GM12891 (cell line): Measurements from ENCODE around the gene HOMER1.

Source experiments
- DNase-seq: peaks from one replicate; pipeline ENCODE4 v3.0.0; 2011; ENCODE audit warnings: low spot score; ENCODE audit not compliant: insufficient read length
- FAIRE-seq: peaks from 2 replicates; lab custom pipeline; 2011; peaks lifted over from hg19 to GRCh38; lab: Jason Lieb, UNC
- PAX5 ChIP-seq: IDR thresholded peaks from 2 replicates; pipeline ENCODE4 v1.6.1; 2011; ENCODE audit warnings: low read length, moderate library complexity, mild to moderate bottlenecking; ENCODE audit not compliant: insufficient read depth, severe bottlenecking
- POLR2A ChIP-seq: IDR thresholded peaks from 2 replicates; pipeline ENCODE4 v1.6.1; 2011; ENCODE audit warnings: low read depth, low read length, control low read depth
- POLR2AphosphoS5 ChIP-seq: IDR thresholded peaks from 2 replicates; pipeline ENCODE4 v1.6.1; 2011; ENCODE audit warnings: low read depth, low read length, control low read depth
- POU2F2 ChIP-seq: IDR thresholded peaks from 2 replicates; pipeline ENCODE4 v1.6.1; 2011; ENCODE audit warnings: low read depth, mild to moderate bottlenecking, control low read depth, low read length, moderate library complexity
- SPI1 ChIP-seq: IDR thresholded peaks from 2 replicates; pipeline ENCODE4 v1.6.1; 2011; ENCODE audit warnings: low read depth, low read length, control low read depth
- TAF1 ChIP-seq: IDR thresholded peaks from 2 replicates; pipeline ENCODE4 v1.6.1; 2011; ENCODE audit warnings: low read depth, low read length, control low read depth

Gene HOMER1

DNA sequence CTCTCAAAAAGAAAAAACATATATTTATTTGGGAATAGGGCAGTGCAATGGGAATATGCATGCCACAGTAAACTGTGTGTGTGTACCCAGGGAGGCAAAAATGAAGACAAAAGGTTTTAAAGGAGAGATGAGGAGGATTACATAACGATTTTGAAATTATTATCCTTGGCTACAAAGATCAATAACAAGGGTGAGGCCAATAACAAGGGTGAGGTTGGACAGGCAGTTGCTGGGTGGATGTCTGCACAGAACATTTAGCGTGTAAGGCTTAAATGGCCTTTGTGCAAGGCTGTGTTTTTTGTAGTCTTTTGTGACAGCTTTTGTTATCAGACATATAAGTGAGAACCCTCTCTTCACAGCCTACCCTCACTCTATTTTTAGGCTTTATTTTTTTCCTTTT, 164.1 kb downstream of the HOMER1 start:
- FAIRE-seq (no peak), DNase-seq (no peak)
- TF ChIP-seq POU2F2: no peak
- TF ChIP-seq POLR2A: no peak
- TF ChIP-seq TAF1: no peak
- no peak for TF ChIP-seq SPI1
- no peak for TF ChIP-seq PAX5
- no peak for TF ChIP-seq POLR2AphosphoS5

GRCh38 chr5:79349047-79349446, 164.9 kb downstream of the HOMER1 start:
- DNase-seq: no peak
- TF ChIP-seq TAF1: no peak
- no peak for TF ChIP-seq SPI1
- no peak for TF ChIP-seq POLR2A
- TF ChIP-seq POLR2AphosphoS5: no peak
- no peak for TF ChIP-seq PAX5
- no peak for TF ChIP-seq POU2F2
- no peak for FAIRE-seq

DNA sequence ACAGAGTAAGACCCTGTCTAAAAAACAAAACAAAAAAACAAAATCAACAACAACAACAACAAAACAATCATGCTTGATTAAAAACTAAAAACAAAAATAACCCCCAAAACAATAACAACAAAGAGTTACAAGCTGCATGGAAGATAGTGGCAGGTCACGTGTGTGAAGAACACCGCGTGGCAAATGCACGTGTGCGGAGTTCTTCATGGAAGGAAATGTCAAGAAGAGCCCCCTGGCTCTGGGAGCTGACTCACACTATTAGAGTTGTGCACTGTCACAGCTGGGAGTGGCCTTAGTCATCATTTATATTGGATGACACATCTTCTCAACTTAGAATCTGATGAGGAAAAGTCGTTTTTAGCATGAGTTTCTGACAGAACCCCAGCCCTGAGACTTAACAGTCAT, 167.5 kb downstream of the HOMER1 start:
- FAIRE-seq: no peak
- no peak for DNase-seq
- TF ChIP-seq POLR2AphosphoS5 (no peak), PAX5 (no peak), TAF1 (no peak), POU2F2 (no peak), SPI1 (no peak), POLR2A (no peak)

DNA sequence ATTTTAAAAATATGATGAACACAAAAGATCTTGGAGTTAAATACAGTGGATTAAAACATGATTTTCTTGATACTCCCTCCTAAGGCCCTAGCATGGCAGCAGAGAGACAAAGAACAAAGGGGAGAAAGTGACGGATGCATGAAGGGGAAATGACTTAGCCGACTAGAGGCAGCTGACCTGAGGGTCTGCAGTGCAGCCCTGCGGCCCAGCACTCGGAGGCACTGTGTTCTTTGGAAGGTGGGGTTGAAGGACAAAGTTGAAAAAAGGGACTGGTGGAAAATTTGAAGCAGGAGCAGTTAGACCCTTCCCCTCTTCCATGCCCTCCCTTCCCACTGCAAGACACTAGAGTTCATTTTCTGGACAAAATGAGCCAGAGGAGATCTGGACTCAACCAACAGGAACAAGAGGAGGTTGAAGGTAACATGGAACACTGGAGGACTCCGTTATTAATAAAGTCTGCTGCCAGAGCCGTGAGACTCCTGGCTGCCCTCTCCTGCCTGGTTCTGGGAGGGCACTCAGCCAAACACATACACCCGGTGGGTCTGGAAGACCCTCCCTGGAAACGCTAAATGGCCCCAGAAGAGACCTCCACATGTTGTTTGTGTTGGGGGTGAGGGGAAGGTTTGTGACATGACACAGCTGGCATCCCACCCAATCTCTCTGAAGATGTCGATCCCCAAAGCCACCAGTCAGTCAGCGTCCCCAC, 179.9 kb downstream of the HOMER1 start:
- DNase-seq (no peak), FAIRE-seq (no peak)
- TF ChIP-seq POU2F2: no peak
- TF ChIP-seq POLR2AphosphoS5: no peak
- TF ChIP-seq SPI1: no peak
- TF ChIP-seq TAF1: no peak
- no peak for TF ChIP-seq PAX5
- TF ChIP-seq POLR2A: no peak

- DNase-seq (no peak), FAIRE-seq (no peak)
- TF ChIP-seq POLR2AphosphoS5: no peak
- TF ChIP-seq POLR2A: no peak
- TF ChIP-seq SPI1: no peak
- TF ChIP-seq PAX5: no peak
- no peak for TF ChIP-seq TAF1
- no peak for TF ChIP-seq POU2F2
These were observed 183.9 kb downstream of the HOMER1 start for GRCh38 chr5:79330071-79330470.

- no peak for DNase-seq
- no peak for TF ChIP-seq SPI1
- no peak for TF ChIP-seq PAX5
- no peak for TF ChIP-seq POLR2A
- no peak for TF ChIP-seq POLR2AphosphoS5
- TF ChIP-seq POU2F2: no peak
- no peak for TF ChIP-seq TAF1
- no peak for FAIRE-seq
These were observed 184.5 kb downstream of the HOMER1 start for GRCh38 chr5:79329453-79329852.
